SK-N-SH (cell line): ENCODE results near the gene EEFSEC. TPM values are rescaled to one million over a fixed set of nuclear protein-coding genes. Genes with fewer than 3 reads are reported as not detected.

Experiments used
- CTCF ChIA-PET: fragments of 300-600, 350-600 bp; formaldehyde crosslinking; extraction: SDS; loops from one replicate; lab custom pipeline; 2021; lab: Yijun Ruan, JAX
- POLR2A ChIA-PET: fragments of 350-600 bp; sonication (Branson Sonifier 250); formaldehyde crosslinking; extraction: SDS; loops from one replicate; lab custom pipeline; 2020; ENCODE audit warnings: antibody characterized with exemption, inconsistent platforms; lab: Yijun Ruan, JAX
- DNase-seq: peaks from one replicate; pipeline ENCODE4 v3.0.0; 2012
- H2AFZ ChIP-seq: fragments of 200-600 bp; sonication (generic); 2 replicates; pipeline ENCODE4 v1.8.1; 2016; ENCODE audit warnings: antibody characterized with exemption, mild to moderate bottlenecking, low read depth
- H3F3A ChIP-seq: fragments of 200-600 bp; sonication (generic); replicated peaks from 2 replicates; pipeline ENCODE3; 2016; ENCODE audit warnings: antibody characterized with exemption, mild to moderate bottlenecking; ENCODE audit not compliant: insufficient read depth
- H3K27ac ChIP-seq, 2 experiments: fragments of 200-500 bp in 1 of 2; fragments of 200-600 bp in 1 of 2; sonication (Bioruptor generic) in 1 of 2; sonication (generic), shearing (Covaris generic) in 1 of 2; 2 replicates each; pipeline versions ENCODE4 v1.5.1 to v1.6.1; 2014 to 2016; ENCODE audit warnings: low read depth in 2 of 2, inconsistent platforms in 1 of 2, low read length in 1 of 2, mild to moderate bottlenecking in 1 of 2, mixed read lengths in 1 of 2
- H3K27me3 ChIP-seq: fragments of 200-600 bp; sonication (generic), shearing (Covaris generic); 2 replicates; pipeline ENCODE4 v1.6.1; 2016; ENCODE audit warnings: mixed run types; ENCODE audit not compliant: insufficient read depth
- H3K36me3 ChIP-seq, 2 experiments: fragments of 200-500 bp in 1 of 2; fragments of 200-600 bp in 1 of 2; sonication (Bioruptor generic) in 1 of 2; sonication (generic) in 1 of 2; replicated peaks in 1 of 2; 2 replicates each; pipeline versions ENCODE3 to v1.5.1; 2014 to 2016; ENCODE audit warnings: low read length in 1 of 2, mild to moderate bottlenecking in 1 of 2; ENCODE audit not compliant: insufficient read depth in 2 of 2, control insufficient read depth in 1 of 2
- H3K4me1 ChIP-seq, 2 experiments: fragments of 200-500 bp in 1 of 2; fragments of 200-600 bp in 1 of 2; sonication (Bioruptor generic) in 1 of 2; sonication (generic), shearing (Covaris generic) in 1 of 2; 2 replicates each; pipeline versions ENCODE4 v1.5.1 to v1.6.1; 2014 to 2016; ENCODE audit warnings: low read depth in 1 of 2, low read length in 1 of 2, mixed run types in 1 of 2; ENCODE audit not compliant: insufficient read depth in 2 of 2, control insufficient read depth in 1 of 2
- H3K4me2 ChIP-seq: fragments of 200-600 bp; sonication (generic), shearing (Covaris generic); 2 replicates; pipeline ENCODE4 v1.6.1; 2017; ENCODE audit warnings: mixed run types
- H3K4me3 ChIP-seq, 2 experiments: fragments of 200-500 bp in 1 of 2; fragments of 200-600 bp in 1 of 2; sonication (Bioruptor generic) in 1 of 2; sonication (generic), shearing (Covaris generic) in 1 of 2; 2 replicates each; pipeline versions ENCODE4 v1.5.1 to v1.8.1; 2014 to 2016; ENCODE audit warnings: low read depth in 2 of 2, inconsistent platforms in 1 of 2, low read length in 1 of 2, mild to moderate bottlenecking in 1 of 2, mixed read lengths in 1 of 2, moderate library complexity in 1 of 2
- H3K79me2 ChIP-seq: fragments of 200-600 bp; sonication (generic); 2 replicates; pipeline ENCODE4 v1.8.1; 2017; ENCODE audit warnings: mild to moderate bottlenecking; ENCODE audit not compliant: insufficient read depth
- H3K9ac ChIP-seq: fragments of 200-600 bp; sonication (generic); 2 replicates; pipeline ENCODE4 v1.6.1; 2017; ENCODE audit warnings: mixed run types
- H3K9me2 ChIP-seq: fragments of 200-600 bp; sonication (generic); 2 replicates; pipeline ENCODE4 v1.6.1; 2017; ENCODE audit warnings: mixed run types
- H3K9me3 ChIP-seq: fragments of 200-600 bp; sonication (generic); 2 replicates; pipeline ENCODE4 v1.6.1; 2017; ENCODE audit warnings: mixed run types, mild to moderate bottlenecking, moderate library complexity
- H4K20me1 ChIP-seq: fragments of 200-600 bp; sonication (generic); 2 replicates; pipeline ENCODE4 v1.6.1; 2017; ENCODE audit warnings: mild to moderate bottlenecking, mixed run types; ENCODE audit not compliant: insufficient read depth
- FOSL2 ChIP-seq: IDR thresholded peaks from 2 replicates; pipeline ENCODE4 v1.4.0; 2012; ENCODE audit warnings: low read depth, mild to moderate bottlenecking, moderate library complexity, borderline replicate concordance
- FOXM1 ChIP-seq: IDR thresholded peaks from 2 replicates; pipeline ENCODE4 v1.4.0; 2012; ENCODE audit warnings: low read depth, mild to moderate bottlenecking
- MEF2A ChIP-seq: IDR thresholded peaks from 2 replicates; pipeline ENCODE4 v1.4.0; 2012; ENCODE audit warnings: low read depth, borderline replicate concordance
- MXI1 ChIP-seq: IDR thresholded peaks from 2 replicates; pipeline ENCODE4 v1.6.1; 2012; ENCODE audit warnings: mild to moderate bottlenecking, low read depth, low read length, improper control_type of control experiment
- NRF1 ChIP-seq: IDR thresholded peaks from 2 replicates; pipeline ENCODE4 v1.6.1; 2012; ENCODE audit warnings: low read depth, mild to moderate bottlenecking, low read length
- POLR2AphosphoS5 ChIP-seq: IDR thresholded peaks from 2 replicates; pipeline ENCODE4 v1.6.1; 2012; ENCODE audit warnings: low read depth, low read length
- RCOR1 ChIP-seq: fragments of 150-350 bp; IDR thresholded peaks from 2 replicates; pipeline ENCODE4 v1.6.1; 2017; ENCODE audit warnings: antibody characterized with exemption, low read length
- RFX5 ChIP-seq: IDR thresholded peaks from 2 replicates; pipeline ENCODE4 v1.6.1; 2012; ENCODE audit warnings: mild to moderate bottlenecking, improper control_type of control experiment, low read length
- SMC3 ChIP-seq: IDR thresholded peaks from 2 replicates; pipeline ENCODE4 v1.6.1; 2012; ENCODE audit warnings: low read depth, low read length, improper control_type of control experiment
- YY1 ChIP-seq: IDR thresholded peaks from 2 replicates; pipeline ENCODE4 v1.4.0; 2012; ENCODE audit warnings: low read depth, mild to moderate bottlenecking
- WGBS: methylation state at CpG from one replicate; pipeline ENCODE4 v1.1.6; 2017; ENCODE audit warnings: low lambda C conversion rate; 5-methylcytosine and 5-hydroxymethylcytosine counted together
- polyA plus RNA-seq, 3 experiments: library from polyadenylated mRNA; depleted of rRNA; stranded (reverse); fragments of >200 nt; gene quantifications; 2 replicates each; pipeline ENCODE4 v1.2.3, GENCODE V29; 2012
- TF ChIP-seq, protein P1 (sequence below): IDR thresholded peaks from 2 replicates; pipeline ENCODE4 v1.4.0; 2012; ENCODE audit warnings: low read depth, borderline replicate concordance
- TF ChIP-seq, protein P2 (sequence below): fragments of 200-600 bp; sonication (generic); IDR thresholded peaks from 2 replicates; pipeline ENCODE4 v1.6.1; 2017; ENCODE audit warnings: antibody characterized with exemption, mild to moderate bottlenecking, moderate library complexity
- TF ChIP-seq, protein P3 (sequence below): IDR thresholded peaks from 2 replicates; pipeline ENCODE4; 2012

The EEFSEC gene
- polyA plus RNA-seq, 1 of the 3 experiments (the other 2 are of a cell fraction): 12.4 TPM

DNA sequence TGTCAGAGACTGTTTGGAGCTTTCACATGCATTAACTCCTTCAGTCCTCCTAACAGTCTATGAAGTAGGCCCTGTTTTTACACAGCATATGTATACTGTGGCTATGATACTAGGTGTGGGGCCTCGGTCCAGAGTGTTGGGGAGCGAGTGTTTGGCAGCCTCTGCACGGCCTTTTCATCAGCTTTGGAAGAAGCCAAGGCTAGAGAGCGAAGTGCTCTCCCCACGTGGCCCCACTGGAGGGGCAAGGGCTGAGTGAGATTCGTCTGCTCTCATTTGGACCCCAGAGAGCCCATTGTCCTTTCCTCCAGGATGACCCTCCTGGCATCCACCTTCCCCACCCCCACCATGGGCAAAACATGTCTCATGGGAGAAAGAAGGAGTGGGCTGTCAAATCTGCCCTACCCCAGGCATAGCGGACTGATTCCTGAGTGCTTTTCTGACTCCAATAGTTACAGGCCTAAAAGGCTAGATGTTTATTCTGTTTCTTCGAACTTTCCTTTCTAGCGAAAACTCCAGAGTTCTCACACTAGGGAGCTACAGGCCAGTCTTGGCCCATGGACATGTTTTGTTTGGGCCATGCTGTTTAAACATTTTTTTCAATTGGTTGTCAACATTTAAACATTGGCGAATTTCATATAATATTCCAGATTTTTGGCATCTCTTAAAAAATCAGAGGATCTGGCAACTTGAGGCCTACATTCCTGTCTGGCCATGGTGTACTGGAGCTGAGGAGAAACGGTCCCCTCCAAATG is 76.0 kb downstream of the EEFSEC start:
- H4K20me1 ChIP-seq: no peaks in the 10 kb centered on the region
- H3K4me3 ChIP-seq: no peak overlapping the region
- H3F3A ChIP-seq: no peaks in the 10 kb centered on the region
- peak overlapping the region in 1 of 2 experiments; percentile 51; a peak in 2 of 4 replicates for H3K27ac ChIP-seq
- no peaks in the 10 kb centered on the region for H3K9me3 ChIP-seq
- H3K9me2 ChIP-seq: no peaks in the 10 kb centered on the region
- H2AFZ ChIP-seq: no peak overlapping the region
- TF ChIP-seq RFX5 (no peak), YY1 (no peak), MXI1 (no peak), FOXM1 (no peak), RCOR1 (no peak), NRF1 (no peak), SMC3 (no peak), FOSL2 (no peak), MEF2A (no peak), POLR2AphosphoS5 (no peak)
- TF ChIP-seq, protein P1, sequence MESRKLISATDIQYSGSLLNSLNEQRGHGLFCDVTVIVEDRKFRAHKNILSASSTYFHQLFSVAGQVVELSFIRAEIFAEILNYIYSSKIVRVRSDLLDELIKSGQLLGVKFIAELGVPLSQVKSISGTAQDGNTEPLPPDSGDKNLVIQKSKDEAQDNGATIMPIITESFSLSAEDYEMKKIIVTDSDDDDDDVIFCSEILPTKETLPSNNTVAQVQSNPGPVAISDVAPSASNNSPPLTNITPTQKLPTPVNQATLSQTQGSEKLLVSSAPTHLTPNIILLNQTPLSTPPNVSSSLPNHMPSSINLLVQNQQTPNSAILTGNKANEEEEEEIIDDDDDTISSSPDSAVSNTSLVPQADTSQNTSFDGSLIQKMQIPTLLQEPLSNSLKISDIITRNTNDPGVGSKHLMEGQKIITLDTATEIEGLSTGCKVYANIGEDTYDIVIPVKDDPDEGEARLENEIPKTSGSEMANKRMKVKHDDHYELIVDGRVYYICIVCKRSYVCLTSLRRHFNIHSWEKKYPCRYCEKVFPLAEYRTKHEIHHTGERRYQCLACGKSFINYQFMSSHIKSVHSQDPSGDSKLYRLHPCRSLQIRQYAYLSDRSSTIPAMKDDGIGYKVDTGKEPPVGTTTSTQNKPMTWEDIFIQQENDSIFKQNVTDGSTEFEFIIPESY: no peak
- TF ChIP-seq, protein P2, sequence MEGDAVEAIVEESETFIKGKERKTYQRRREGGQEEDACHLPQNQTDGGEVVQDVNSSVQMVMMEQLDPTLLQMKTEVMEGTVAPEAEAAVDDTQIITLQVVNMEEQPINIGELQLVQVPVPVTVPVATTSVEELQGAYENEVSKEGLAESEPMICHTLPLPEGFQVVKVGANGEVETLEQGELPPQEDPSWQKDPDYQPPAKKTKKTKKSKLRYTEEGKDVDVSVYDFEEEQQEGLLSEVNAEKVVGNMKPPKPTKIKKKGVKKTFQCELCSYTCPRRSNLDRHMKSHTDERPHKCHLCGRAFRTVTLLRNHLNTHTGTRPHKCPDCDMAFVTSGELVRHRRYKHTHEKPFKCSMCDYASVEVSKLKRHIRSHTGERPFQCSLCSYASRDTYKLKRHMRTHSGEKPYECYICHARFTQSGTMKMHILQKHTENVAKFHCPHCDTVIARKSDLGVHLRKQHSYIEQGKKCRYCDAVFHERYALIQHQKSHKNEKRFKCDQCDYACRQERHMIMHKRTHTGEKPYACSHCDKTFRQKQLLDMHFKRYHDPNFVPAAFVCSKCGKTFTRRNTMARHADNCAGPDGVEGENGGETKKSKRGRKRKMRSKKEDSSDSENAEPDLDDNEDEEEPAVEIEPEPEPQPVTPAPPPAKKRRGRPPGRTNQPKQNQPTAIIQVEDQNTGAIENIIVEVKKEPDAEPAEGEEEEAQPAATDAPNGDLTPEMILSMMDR: no peak
- TF ChIP-seq, protein P3, sequence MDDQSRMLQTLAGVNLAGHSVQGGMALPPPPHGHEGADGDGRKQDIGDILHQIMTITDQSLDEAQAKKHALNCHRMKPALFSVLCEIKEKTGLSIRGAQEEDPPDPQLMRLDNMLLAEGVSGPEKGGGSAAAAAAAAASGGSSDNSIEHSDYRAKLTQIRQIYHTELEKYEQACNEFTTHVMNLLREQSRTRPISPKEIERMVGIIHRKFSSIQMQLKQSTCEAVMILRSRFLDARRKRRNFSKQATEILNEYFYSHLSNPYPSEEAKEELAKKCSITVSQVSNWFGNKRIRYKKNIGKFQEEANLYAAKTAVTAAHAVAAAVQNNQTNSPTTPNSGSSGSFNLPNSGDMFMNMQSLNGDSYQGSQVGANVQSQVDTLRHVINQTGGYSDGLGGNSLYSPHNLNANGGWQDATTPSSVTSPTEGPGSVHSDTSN: no peak
- no peaks in the 10 kb centered on the region for H3K79me2 ChIP-seq
- no peak for DNase-seq
- WGBS: 91% methylated on average over 9 of the region's 11 CpGs
- ChIA-PET POLR2A (no interaction called here), CTCF (interaction anchor here (1.1 to 1.9 kb wide), 3 partner anchors 11 to 62 kb away, joined by 3 to 4 read pairs (median 3); no protein-coding TSS in a partner anchor)
- H3K36me3 ChIP-seq: no peaks in the 10 kb centered on the region
- H3K9ac ChIP-seq: no peak overlapping the region
- no peak overlapping the region for H3K4me2 ChIP-seq
- peaks cover 8 to 47% of the 10 kb centered on the region in 2 experiments; a peak in 3 of 4 replicates for H3K4me1 ChIP-seq
- H3K27me3 ChIP-seq: no peaks in the 10 kb centered on the region
